ENCODE results near the gene SORL1. TPM values are rescaled to one million over a fixed set of nuclear protein-coding genes. Genes with fewer than 3 reads are reported as not detected.

SORL1 gene
- total and polyA plus RNA-seq, 2 of the 13 experiments (the other 11 are each of a cell fraction or from before 2014, with no cell fraction given) = 21.3 to 148 TPM

DNA sequence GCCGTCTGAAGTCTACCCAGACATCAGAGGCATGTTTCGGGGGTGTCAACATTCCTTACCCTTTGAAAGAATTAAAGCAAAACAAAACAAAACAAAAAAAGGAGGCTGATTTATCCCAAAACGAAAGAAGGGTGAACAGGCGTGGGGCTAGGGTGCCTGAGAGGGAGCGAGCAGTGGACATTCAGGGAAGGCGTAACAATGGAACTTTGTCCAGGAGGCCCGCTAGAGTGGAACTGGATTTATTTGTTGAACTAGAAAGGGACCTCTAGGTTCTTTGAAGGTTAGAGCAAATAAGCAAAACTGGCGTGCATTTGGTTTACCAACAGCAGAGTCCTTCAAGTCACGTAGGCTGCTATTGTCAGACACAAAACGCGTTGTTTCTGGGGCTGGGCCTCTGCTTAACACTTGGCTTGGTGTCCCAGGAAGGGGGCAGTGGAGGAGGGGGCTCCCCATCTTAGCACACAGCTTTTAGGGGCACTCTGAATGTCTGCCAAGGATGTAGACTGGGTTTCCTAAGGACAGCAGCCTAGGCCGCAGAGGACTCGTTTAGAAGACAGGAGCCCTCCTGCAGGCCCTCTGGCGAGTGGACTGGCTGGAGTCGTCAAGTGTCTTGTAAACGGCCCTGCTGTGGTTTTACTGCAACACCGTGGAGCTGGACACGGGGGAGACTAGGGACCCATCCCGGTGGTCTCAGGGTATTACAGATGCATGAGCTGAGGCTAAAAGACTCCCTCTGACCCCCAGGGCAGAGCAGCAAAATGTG, 204.4 kb downstream of the SORL1 start (continued):
- no peak for TF ChIP-seq ZNF720 (CRISPR knock-in tag; IDR thresholded peaks at IDR 0.05)

DNA sequence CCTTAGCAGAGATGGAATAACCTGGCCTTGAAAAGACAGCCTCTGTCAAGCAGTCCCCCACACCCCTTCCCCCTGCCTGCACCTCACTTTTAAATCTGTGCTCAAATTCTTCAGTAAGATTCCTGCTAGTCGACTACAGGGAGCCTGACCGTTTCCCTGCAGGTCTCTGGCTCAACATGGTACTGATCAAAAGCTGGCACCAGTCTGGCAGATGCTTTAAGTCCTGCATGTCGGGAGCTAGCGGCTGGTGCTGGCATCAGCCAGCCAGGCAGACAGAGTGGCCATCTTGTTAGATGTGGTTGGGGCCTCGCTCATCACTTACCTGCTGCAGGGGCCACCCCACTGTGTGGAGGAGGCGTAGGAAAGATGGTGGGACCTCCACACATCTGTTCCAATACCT, 205.0 kb downstream of the SORL1 start:
- intact Hi-C loops (cut with micrococcal nuclease; ENCODE audit: unreplicated experiment) = no loop called here
- H2AFZ ChIP-seq (ENCODE audit: low read length) = no peak overlapping the region
- in situ Hi-C loops (cut with HindIII; ENCODE audit: extremely low pct_ligation_motif_present, low pct_unique_long_range_greater_than_20kb) = loop anchor here (10.0 kb wide), 2 partner anchors 368 to 458 kb away; partner anchors contain the start of gene BLID
- H3K9me3 ChIP-seq (ENCODE audit: low read length) = no peaks in the 10 kb centered on the region
- peak overlapping the region in 1 of 3 experiments; percentile 65; a peak in 1 of 6 replicates for H3K4me3 ChIP-seq (replicated peaks in 1 of 3; ENCODE audit: insufficient read depth in 1 of 3, low read depth in 2 of 3, low read length in 3 of 3)
- no peak for TF ChIP-seq PRPF4 (IDR thresholded peaks at IDR 0.05; ENCODE audit: low read depth, low read length, poor library complexity, severe bottlenecking)
- TF ChIP-seq LCORL (IDR thresholded peaks at IDR 0.05) = no peak
- TF ChIP-seq LCORL (CRISPR knock-in tag; IDR thresholded peaks at IDR 0.05) = no peak
- peak; percentile 67; the same call in 1 of the 2 replicates for TF ChIP-seq ZNF652 (CRISPR knock-in tag; IDR thresholded peaks at IDR 0.05; ENCODE audit: borderline replicate concordance, low read depth)
- TF ChIP-seq, protein P1, sequence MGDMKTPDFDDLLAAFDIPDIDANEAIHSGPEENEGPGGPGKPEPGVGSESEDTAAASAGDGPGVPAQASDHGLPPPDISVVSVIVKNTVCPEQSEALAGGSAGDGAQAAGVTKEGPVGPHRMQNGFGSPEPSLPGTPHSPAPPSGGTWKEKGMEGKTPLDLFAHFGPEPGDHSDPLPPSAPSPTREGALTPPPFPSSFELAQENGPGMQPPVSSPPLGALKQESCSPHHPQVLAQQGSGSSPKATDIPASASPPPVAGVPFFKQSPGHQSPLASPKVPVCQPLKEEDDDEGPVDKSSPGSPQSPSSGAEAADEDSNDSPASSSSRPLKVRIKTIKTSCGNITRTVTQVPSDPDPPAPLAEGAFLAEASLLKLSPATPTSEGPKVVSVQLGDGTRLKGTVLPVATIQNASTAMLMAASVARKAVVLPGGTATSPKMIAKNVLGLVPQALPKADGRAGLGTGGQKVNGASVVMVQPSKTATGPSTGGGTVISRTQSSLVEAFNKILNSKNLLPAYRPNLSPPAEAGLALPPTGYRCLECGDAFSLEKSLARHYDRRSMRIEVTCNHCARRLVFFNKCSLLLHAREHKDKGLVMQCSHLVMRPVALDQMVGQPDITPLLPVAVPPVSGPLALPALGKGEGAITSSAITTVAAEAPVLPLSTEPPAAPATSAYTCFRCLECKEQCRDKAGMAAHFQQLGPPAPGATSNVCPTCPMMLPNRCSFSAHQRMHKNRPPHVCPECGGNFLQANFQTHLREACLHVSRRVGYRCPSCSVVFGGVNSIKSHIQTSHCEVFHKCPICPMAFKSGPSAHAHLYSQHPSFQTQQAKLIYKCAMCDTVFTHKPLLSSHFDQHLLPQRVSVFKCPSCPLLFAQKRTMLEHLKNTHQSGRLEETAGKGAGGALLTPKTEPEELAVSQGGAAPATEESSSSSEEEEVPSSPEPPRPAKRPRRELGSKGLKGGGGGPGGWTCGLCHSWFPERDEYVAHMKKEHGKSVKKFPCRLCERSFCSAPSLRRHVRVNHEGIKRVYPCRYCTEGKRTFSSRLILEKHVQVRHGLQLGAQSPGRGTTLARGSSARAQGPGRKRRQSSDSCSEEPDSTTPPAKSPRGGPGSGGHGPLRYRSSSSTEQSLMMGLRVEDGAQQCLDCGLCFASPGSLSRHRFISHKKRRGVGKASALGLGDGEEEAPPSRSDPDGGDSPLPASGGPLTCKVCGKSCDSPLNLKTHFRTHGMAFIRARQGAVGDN (CRISPR knock-in tag; IDR thresholded peaks at IDR 0.05) = no peak
- TF ChIP-seq, protein P2, sequence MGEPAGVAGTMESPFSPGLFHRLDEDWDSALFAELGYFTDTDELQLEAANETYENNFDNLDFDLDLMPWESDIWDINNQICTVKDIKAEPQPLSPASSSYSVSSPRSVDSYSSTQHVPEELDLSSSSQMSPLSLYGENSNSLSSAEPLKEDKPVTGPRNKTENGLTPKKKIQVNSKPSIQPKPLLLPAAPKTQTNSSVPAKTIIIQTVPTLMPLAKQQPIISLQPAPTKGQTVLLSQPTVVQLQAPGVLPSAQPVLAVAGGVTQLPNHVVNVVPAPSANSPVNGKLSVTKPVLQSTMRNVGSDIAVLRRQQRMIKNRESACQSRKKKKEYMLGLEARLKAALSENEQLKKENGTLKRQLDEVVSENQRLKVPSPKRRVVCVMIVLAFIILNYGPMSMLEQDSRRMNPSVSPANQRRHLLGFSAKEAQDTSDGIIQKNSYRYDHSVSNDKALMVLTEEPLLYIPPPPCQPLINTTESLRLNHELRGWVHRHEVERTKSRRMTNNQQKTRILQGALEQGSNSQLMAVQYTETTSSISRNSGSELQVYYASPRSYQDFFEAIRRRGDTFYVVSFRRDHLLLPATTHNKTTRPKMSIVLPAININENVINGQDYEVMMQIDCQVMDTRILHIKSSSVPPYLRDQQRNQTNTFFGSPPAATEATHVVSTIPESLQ (CRISPR knock-in tag; conservative IDR thresholded peaks at IDR 0.05) = no peak
- TF ChIP-seq ZSCAN25 (CRISPR knock-in tag; IDR thresholded peaks at IDR 0.05) = no peak
- WGBS (ENCODE audit: low lambda C conversion rate) = 85% methylated on average over 4 of the region's 6 CpGs
- H3K27me3 ChIP-seq (ENCODE audit: control insufficient read depth in 1 of 2, insufficient read depth in 2 of 2, low read length in 2 of 2) = peaks cover 0 to 4% of the 10 kb centered on the region in 2 experiments; a peak in 1 of 5 replicates
- DNase-seq (ENCODE audit: low spot score) = no peak
- no peak overlapping the region; the same call in 1 of the 2 replicates for H3K9ac ChIP-seq (ENCODE audit: insufficient read depth, low read depth, low read length)
- no peaks in the 10 kb centered on the region for H3K36me3 ChIP-seq (replicated peaks in 1 of 2; ENCODE audit: control insufficient read depth in 1 of 2, insufficient read depth in 2 of 2, low read length in 2 of 2)
- peaks cover 55% of the 10 kb centered on the region for H3K4me1 ChIP-seq (ENCODE audit: insufficient read depth, low read length)
- no peak for ATAC-seq
- no peak for FAIRE-seq
- ChIA-PET CTCF (ENCODE audit: low intra/inter-chr PET ratio, low total read pairs) (interaction anchor here (2.2 to 2.3 kb wide), 2 partner anchors 444 to 546 kb away, joined by 9 to 45 read pairs; no protein-coding TSS in a partner anchor), POLR2A (no interaction called here)
- H4K20me1 ChIP-seq (ENCODE audit: insufficient read depth, low read length) = no peaks in the 10 kb centered on the region
- H3K27ac ChIP-seq (ENCODE audit: extremely low read length, insufficient read depth, low read length) = peak overlapping the region; percentile 71
- BruUV-seq (replicated peaks) = no TSS peak
- H3K4me2 ChIP-seq (ENCODE audit: low read depth, low read length) = peak overlapping the region; percentile 98
- no peaks in the 10 kb centered on the region for H3K79me2 ChIP-seq (ENCODE audit: insufficient read depth, low read length)

All from HepG2 (cell line).